Naive thymus-derived CD8-positive, alpha-beta T cell (primary cell): ENCODE measurements around the gene PPP1R3A. TPM values are rescaled to one million over a fixed set of nuclear protein-coding genes. Genes with fewer than 3 reads are reported as not detected.

Experiments used
- ATAC-seq, 2 donors: fragments of 150-1000 bp; cut with Tn5 transposase in 1 of 2; sonication (Bioruptor Pico), chemical (Tn5 transposase) in 1 of 2; 1 replicate in 1 of 2; 2 replicates in 1 of 2; pipeline ENCODE4 v1.10.0; 2021; ENCODE audit warnings: mild to moderate bottlenecking in 2 of 2, moderate library complexity in 2 of 2
- POLR2A ChIA-PET: fragments of 350-600 bp; sonication (Branson Sonifier 250); formaldehyde crosslinking; loops from one replicate; lab custom pipeline; 2021; ENCODE audit warnings: antibody characterized with exemption; lab: Charles Lee
- DNase-seq, 10 donors: peaks; one replicate each; pipeline versions ENCODE4 v3.0.0 to v3.0.0-alpha.2; 2020 to 2022
- H3K27ac Mint-ChIP-seq, 10 donors: one replicate each; pipeline ENCODE4 v1.8.0; 2020 to 2022; ENCODE audit warnings: mild to moderate bottlenecking in 10 of 10, mixed read lengths in 10 of 10, moderate library complexity in 4 of 10, inconsistent platforms in 1 of 10
- H3K27me3 Mint-ChIP-seq, 5 donors: one replicate each; pipeline ENCODE4 v1.8.0; 2021 to 2022; ENCODE audit warnings: mixed read lengths in 5 of 5
- H3K36me3 Mint-ChIP-seq, 3 donors: one replicate each; pipeline ENCODE4 v1.8.0; 2020 to 2022; ENCODE audit warnings: mixed read lengths in 3 of 3, mild to moderate bottlenecking in 2 of 3, inconsistent platforms in 1 of 3
- H3K4me1 Mint-ChIP-seq, 4 donors: one replicate each; pipeline ENCODE4 v1.8.0; 2021 to 2022; ENCODE audit warnings: mixed read lengths in 4 of 4
- H3K4me3 Mint-ChIP-seq, 10 donors: one replicate each; pipeline ENCODE4 v1.8.0; 2020 to 2022; ENCODE audit warnings: mild to moderate bottlenecking in 10 of 10, mixed read lengths in 10 of 10, moderate library complexity in 6 of 10, inconsistent platforms in 1 of 10
- H3K9me3 Mint-ChIP-seq, 9 donors: one replicate each; pipeline ENCODE4 v1.8.0; 2020 to 2022; ENCODE audit warnings: mixed read lengths in 9 of 9, mild to moderate bottlenecking in 3 of 9, inconsistent platforms in 1 of 9, moderate library complexity in 1 of 9
- polyA plus RNA-seq, 3 donors: library from polyadenylated mRNA; unstranded; fragments of 300-500 nt; fragmentation: Illumina TruSeq; gene quantifications; one replicate each; pipeline ENCODE4 v1.2.3, GENCODE V29; 2021
- total RNA-seq, 8 experiments: library from RNA in 2 of 8; stranded (reverse) in 2 of 8; gene quantifications; one replicate each; pipeline ENCODE4 v1.2.3 and lab custom pipeline; 2021 to 2026

The PPP1R3A gene
- total and polyA plus RNA-seq, 5 experiments from 2014 or later, result not detected

- no peak overlapping the region for H3K4me3 Mint-ChIP-seq
- no peaks in the 10 kb centered on the region for H3K36me3 Mint-ChIP-seq
- no peak for ATAC-seq
- H3K9me3 Mint-ChIP-seq, result peaks cover 0 to 18% (median 0%) of the 10 kb centered on the region in 9 donors
- no peaks in the 10 kb centered on the region for H3K4me1 Mint-ChIP-seq
- no peak for DNase-seq
- H3K27me3 Mint-ChIP-seq, result peaks cover 0 to 3% (median 0%) of the 10 kb centered on the region in 5 donors
- no peak overlapping the region for H3K27ac Mint-ChIP-seq
- POLR2A ChIA-PET, result no interaction called here
Measured at GRCh38 chr7:113921363-113921762, 2.6 kb upstream of the PPP1R3A start.

- Mint-ChIP-seq H3K27ac (no peak overlapping the region), H3K4me1 (no peaks in the 10 kb centered on the region)
- POLR2A ChIA-PET, result no interaction called here
Measured at GRCh38 chr7:113917840-113918239, 969 bp downstream of the PPP1R3A start.

GRCh38 chr7:113915956-113916355 lies 2.9 kb downstream of the PPP1R3A start:
- ATAC-seq (no peak), DNase-seq (no peak)
- H3K27ac Mint-ChIP-seq, result no peak overlapping the region
- H3K9me3 Mint-ChIP-seq, result peaks cover 0 to 18% (median 2%) of the 10 kb centered on the region in 9 donors
- no peaks in the 10 kb centered on the region for H3K36me3 Mint-ChIP-seq
- no peaks in the 10 kb centered on the region for H3K27me3 Mint-ChIP-seq
- H3K4me1 Mint-ChIP-seq, result no peaks in the 10 kb centered on the region
- H3K4me3 Mint-ChIP-seq, result no peak overlapping the region
- POLR2A ChIA-PET, result no interaction called here

More at GRCh38 chr7:113917840-113918239, 969 bp downstream of the PPP1R3A start:
- ATAC-seq (no peak), DNase-seq (no peak)
- no peaks in the 10 kb centered on the region for H3K36me3 Mint-ChIP-seq
- no peak overlapping the region for H3K4me3 Mint-ChIP-seq
- peaks cover 0 to 18% (median 0%) of the 10 kb centered on the region in 9 donors for H3K9me3 Mint-ChIP-seq
- H3K27me3 Mint-ChIP-seq, result peaks cover 0 to 3% (median 0%) of the 10 kb centered on the region in 5 donors

DNA sequence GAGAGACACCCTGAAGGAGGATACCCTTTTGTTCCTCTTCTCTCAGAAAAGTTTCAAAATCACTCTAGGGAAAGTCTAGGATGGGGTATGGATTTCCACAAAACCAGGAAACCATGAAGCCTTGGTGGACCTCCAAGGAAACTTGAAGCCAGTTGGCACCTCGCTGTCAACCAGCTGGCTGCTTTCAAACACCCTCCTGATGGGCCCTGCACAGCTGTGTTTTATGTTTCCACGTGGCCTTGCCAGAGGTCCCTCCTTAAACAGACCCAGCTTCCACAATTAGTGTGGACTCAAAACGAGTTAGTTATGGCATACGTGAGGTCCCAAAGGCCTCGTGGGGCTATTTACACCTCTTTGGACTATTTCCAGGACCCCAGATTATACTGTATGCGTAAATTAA lies 5.9 kb downstream of the PPP1R3A start:
- H3K27me3 Mint-ChIP-seq, result no peaks in the 10 kb centered on the region

GRCh38 chr7:113907617-113908016 lies 11.2 kb downstream of the PPP1R3A start:
- POLR2A ChIA-PET, result no interaction called here
- Mint-ChIP-seq H3K27ac (no peak overlapping the region), H3K27me3 (peaks cover 0 to 3% (median 0%) of the 10 kb centered on the region in 5 donors), H3K36me3 (no peaks in the 10 kb centered on the region), H3K4me3 (no peak overlapping the region), H3K9me3 (peaks cover 0 to 8% (median 0%) of the 10 kb centered on the region in 9 donors), H3K4me1 (no peaks in the 10 kb centered on the region)
- DNase-seq, result no peak
- no peak for ATAC-seq

More for the DNA sequence above, 5.9 kb downstream of the PPP1R3A start:
- POLR2A ChIA-PET, result no interaction called here
- H3K36me3 Mint-ChIP-seq, result no peaks in the 10 kb centered on the region
- DNase-seq (no peak), ATAC-seq (no peak)
- no peak overlapping the region for H3K4me3 Mint-ChIP-seq
- H3K4me1 Mint-ChIP-seq, result no peaks in the 10 kb centered on the region
- H3K27ac Mint-ChIP-seq, result no peak overlapping the region
- peaks cover 0 to 3% (median 0%) of the 10 kb centered on the region in 9 donors for H3K9me3 Mint-ChIP-seq

- no peak overlapping the region for H3K4me3 Mint-ChIP-seq
- no peaks in the 10 kb centered on the region for H3K36me3 Mint-ChIP-seq
- peaks cover 0 to 8% (median 0%) of the 10 kb centered on the region in 9 donors for H3K9me3 Mint-ChIP-seq
- peaks cover 0 to 3% (median 0%) of the 10 kb centered on the region in 5 donors for H3K27me3 Mint-ChIP-seq
- ATAC-seq, result no peak
- POLR2A ChIA-PET, result no interaction called here
- no peak overlapping the region for H3K27ac Mint-ChIP-seq
- DNase-seq, result no peak
- H3K4me1 Mint-ChIP-seq, result no peaks in the 10 kb centered on the region
Measured at GRCh38 chr7:113904521-113904920, 14.3 kb downstream of the PPP1R3A start.

DNA sequence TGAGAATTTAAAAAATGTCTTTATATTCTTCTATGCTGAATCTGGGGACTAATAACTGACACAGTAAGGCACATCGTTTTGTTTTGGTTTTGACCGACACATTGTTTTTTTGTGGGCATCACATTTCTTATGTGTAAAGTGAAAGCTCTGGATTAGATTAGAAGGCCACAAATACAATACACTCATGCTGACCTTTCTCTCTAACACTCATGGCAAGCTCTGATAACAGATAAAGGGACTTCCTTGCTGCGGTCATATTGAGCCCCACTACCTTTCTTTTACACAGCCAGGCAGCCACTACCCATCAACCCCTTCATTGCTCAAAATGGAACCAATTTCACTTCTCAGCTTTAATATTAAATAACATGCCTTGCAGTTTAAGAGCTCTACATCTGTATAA lies 26.0 kb downstream of the PPP1R3A start:
- Mint-ChIP-seq H3K36me3 (no peaks in the 10 kb centered on the region), H3K4me3 (no peak overlapping the region), H3K27ac (no peak overlapping the region), H3K4me1 (no peaks in the 10 kb centered on the region), H3K9me3 (peaks cover 0 to 5% (median 0%) of the 10 kb centered on the region in 9 donors), H3K27me3 (no peaks in the 10 kb centered on the region)
- ATAC-seq (no peak), DNase-seq (no peak)
- POLR2A ChIA-PET, result no interaction called here

DNA sequence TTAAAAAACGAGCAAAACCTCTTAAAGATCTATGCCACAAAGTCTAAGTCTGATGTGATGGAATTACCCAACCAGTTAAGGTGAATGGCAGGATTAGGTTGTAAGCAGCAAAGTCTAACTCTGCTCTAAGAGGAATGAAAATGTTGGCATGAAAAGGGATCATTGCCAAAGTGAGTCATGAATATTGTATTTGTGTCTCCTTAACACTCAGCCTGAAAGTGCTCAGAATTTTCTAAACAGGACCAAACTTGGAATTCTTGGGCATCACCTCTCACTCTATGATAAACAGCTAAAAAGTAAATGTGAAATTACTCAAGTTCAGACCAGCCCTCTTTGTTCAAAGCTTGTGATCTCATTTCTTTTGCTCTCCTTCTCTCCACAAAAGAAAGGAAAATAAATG lies 27.0 kb downstream of the PPP1R3A start:
- H3K27me3 Mint-ChIP-seq, result no peaks in the 10 kb centered on the region
- no peak for DNase-seq
- no peaks in the 10 kb centered on the region for H3K4me1 Mint-ChIP-seq
- H3K4me3 Mint-ChIP-seq, result no peak overlapping the region
- ATAC-seq, result no peak
- peaks cover 0 to 5% (median 0%) of the 10 kb centered on the region in 9 donors for H3K9me3 Mint-ChIP-seq
- H3K36me3 Mint-ChIP-seq, result no peaks in the 10 kb centered on the region
- POLR2A ChIA-PET, result no interaction called here
- no peak overlapping the region for H3K27ac Mint-ChIP-seq

GRCh38 chr7:113891031-113891350 lies 27.8 kb downstream of the PPP1R3A start:
- DNase-seq (no peak), ATAC-seq (no peak)
- POLR2A ChIA-PET, result no interaction called here
- no peak overlapping the region for H3K27ac Mint-ChIP-seq
- H3K4me3 Mint-ChIP-seq, result no peak overlapping the region
- H3K9me3 Mint-ChIP-seq, result peaks cover 0 to 5% (median 0%) of the 10 kb centered on the region in 9 donors
- H3K27me3 Mint-ChIP-seq, result no peaks in the 10 kb centered on the region
- H3K36me3 Mint-ChIP-seq, result no peaks in the 10 kb centered on the region
- no peaks in the 10 kb centered on the region for H3K4me1 Mint-ChIP-seq

DNA sequence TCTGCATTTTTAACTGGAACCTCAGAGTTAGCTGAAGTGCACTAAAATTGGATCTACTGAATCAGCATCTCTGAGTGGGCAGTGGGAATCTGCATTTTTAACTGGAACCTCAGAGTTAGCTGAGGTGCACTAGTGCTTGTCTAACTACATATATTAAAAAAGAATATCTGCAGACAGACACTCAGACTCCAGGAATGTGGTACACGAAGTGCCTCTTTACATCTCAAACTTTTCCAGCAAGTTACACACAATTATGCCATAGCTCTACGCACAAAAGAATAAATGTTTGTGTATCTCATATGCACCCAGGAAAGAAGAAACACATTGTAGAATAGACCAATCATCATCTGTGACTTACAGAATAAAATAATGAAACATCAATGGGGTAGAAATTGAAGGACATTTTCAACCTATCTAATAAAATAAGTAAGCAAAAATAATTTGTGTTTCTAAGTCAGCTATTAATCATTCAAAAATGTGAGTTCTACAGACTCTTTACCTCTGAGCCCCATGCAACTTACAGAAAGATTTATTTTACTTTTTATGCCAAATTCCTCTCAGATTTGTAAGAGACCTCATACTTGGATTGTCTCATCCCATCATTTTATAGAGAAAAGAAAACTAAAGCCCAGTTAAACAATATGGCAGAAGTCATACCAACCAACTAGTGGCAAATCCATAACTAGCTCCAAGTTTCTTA lies 28.3 kb downstream of the PPP1R3A start:
- ATAC-seq (no peak), DNase-seq (no peak)
- Mint-ChIP-seq H3K4me3 (no peak overlapping the region), H3K27me3 (no peaks in the 10 kb centered on the region), H3K4me1 (no peaks in the 10 kb centered on the region), H3K27ac (no peak overlapping the region), H3K9me3 (peaks cover 0 to 5% (median 0%) of the 10 kb centered on the region in 9 donors), H3K36me3 (no peaks in the 10 kb centered on the region)
- POLR2A ChIA-PET, result no interaction called here

DNA sequence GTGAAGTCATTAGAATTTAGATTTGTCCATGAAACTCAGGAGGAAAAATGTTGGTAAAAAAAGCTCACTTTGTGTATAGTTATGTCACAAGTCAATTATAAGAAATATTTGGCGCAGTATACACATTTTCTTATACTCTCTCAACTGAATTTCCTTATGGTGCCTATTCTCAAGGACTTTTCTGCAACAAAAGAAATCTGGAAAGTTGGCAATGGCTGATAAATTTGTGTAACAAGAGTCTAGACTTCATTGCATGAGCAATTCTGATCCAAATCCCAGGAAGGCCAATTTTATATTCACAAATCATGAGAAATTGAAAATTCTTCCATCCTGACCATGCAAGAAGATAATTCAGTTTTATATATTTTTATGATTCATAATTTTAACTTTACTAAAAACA lies 35.7 kb downstream of the PPP1R3A start:
- H3K4me1 Mint-ChIP-seq, result no peaks in the 10 kb centered on the region
- ATAC-seq (no peak), DNase-seq (no peak)
- POLR2A ChIA-PET, result no interaction called here
- H3K27ac Mint-ChIP-seq, result no peak overlapping the region
- H3K4me3 Mint-ChIP-seq, result no peak overlapping the region
- H3K9me3 Mint-ChIP-seq, result peaks cover 0 to 13% (median 3%) of the 10 kb centered on the region in 9 donors
- no peaks in the 10 kb centered on the region for H3K36me3 Mint-ChIP-seq
- H3K27me3 Mint-ChIP-seq, result no peaks in the 10 kb centered on the region

DNA sequence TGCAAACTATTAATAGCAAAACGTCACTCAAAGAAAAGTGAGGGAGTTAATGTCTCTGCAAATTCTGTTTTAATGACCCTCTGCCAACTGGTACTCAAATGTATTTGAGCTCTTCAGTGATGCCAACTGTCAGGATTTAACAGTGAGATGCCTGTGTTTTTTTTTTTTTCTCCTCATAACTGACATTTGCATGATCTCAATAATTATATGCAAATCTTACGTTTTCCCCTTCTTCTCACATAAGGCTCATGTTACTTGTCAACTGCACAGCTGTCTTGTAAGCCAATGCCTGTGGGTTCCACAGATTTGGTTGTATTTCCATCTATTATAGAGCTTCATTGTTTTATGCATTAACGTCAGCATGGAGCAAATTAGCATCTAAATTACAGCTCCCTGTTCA lies 38.2 kb downstream of the PPP1R3A start:
- H3K27me3 Mint-ChIP-seq, result no peaks in the 10 kb centered on the region
- H3K9me3 Mint-ChIP-seq, result peaks cover 0 to 13% (median 3%) of the 10 kb centered on the region in 9 donors
- H3K4me3 Mint-ChIP-seq, result no peak overlapping the region
- ATAC-seq (no peak), DNase-seq (no peak)
- POLR2A ChIA-PET, result interaction anchor here (0.7 kb wide), 1 partner anchor 34 kb away, joined by 3 read pairs; no protein-coding TSS in a partner anchor
- H3K4me1 Mint-ChIP-seq, result no peaks in the 10 kb centered on the region
- H3K27ac Mint-ChIP-seq, result no peak overlapping the region
- H3K36me3 Mint-ChIP-seq, result no peaks in the 10 kb centered on the region

DNA sequence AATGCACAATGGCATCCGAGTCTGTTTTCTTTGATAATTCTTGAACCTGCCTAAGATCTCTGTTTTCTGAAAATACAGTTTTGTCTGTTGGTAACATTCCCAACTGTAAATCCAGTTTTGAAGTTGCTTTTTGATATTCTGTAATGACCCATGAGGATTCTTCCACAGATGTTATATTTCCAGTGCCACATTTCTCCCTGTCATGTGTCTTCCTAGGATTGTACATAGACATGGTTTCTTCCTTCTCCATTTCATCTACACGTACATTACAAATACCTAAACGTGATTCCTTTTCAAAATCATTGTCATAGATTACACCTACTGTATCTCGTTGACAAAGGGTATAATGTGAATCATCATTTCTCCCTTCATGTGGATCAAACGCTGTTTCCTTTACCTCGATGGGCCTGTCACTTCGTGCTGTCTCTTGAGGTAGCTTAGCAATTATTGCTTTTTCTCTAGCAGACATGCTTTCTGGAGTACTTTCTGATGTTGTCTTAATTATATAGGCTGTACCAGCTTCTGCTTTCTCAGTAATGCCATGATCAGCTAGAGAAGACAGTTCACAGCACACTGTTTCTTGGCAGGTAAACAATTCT lies 40.3 kb downstream of the PPP1R3A start:
- Mint-ChIP-seq H3K4me1 (no peaks in the 10 kb centered on the region), H3K27me3 (no peaks in the 10 kb centered on the region), H3K4me3 (no peak overlapping the region), H3K36me3 (no peaks in the 10 kb centered on the region), H3K9me3 (peaks cover 0 to 13% (median 3%) of the 10 kb centered on the region in 9 donors), H3K27ac (no peak overlapping the region)
- ATAC-seq, result no peak
- POLR2A ChIA-PET, result no interaction called here
- no peak for DNase-seq
